ENCODE results near the gene DOCK7.

Gene DOCK7

GRCh38 chr1:62415687-62416086 is 272.5 kb downstream of the DOCK7 start:
- DNase-seq (ENCODE audit: insufficient read length, low spot score) = no peak
- TF ChIP-seq CTCF (IDR thresholded peaks at IDR 0.05; ENCODE audit: insufficient read depth, missing control alignments) = no peak
- FAIRE-seq = no peak

- peak; percentile 30 for DNase-seq (ENCODE audit: insufficient read length, low spot score)
- TF ChIP-seq CTCF (IDR thresholded peaks at IDR 0.05; ENCODE audit: insufficient read depth, missing control alignments) = peak; percentile 86
- peak; percentile 97 for FAIRE-seq
These were observed 280.7 kb downstream of the DOCK7 start for GRCh38 chr1:62407398-62408009.

- TF ChIP-seq CTCF (IDR thresholded peaks at IDR 0.05; ENCODE audit: insufficient read depth, missing control alignments) = no peak
- FAIRE-seq (no peak), DNase-seq (ENCODE audit: insufficient read length, low spot score) (no peak)
These were observed 281.6 kb downstream of the DOCK7 start for GRCh38 chr1:62406576-62406975.

- TF ChIP-seq CTCF (IDR thresholded peaks at IDR 0.05; ENCODE audit: insufficient read depth, missing control alignments) = no peak
- DNase-seq (ENCODE audit: insufficient read length, low spot score) (no peak), FAIRE-seq (no peak)
These were observed 282.9 kb downstream of the DOCK7 start for GRCh38 chr1:62405247-62405646.
